ENCODE measurements around the gene LNPEP.

DNA sequence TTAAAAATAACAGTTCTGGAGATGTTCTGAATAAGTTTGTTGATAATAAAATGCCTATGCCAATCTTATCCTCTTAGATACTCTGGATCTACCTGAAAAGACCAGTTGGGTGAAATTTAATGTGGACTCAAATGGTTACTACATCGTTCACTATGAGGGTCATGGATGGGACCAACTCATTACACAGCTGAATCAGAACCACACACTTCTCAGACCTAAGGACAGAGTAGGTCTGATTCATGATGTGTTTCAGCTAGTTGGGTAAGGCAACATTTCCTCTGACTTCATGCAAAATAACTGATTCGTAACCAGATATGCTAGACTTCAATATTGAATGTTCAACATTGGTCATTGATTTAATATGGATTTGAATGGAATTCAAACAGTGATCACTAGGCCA is 32.6 kb upstream of the LNPEP start:
- TF ChIP-seq EZH2 (IDR thresholded peaks at IDR 0.05; ENCODE audit: insufficient read depth, poor library complexity, severe bottlenecking) (no peak), EZH2phosphoT487 (IDR thresholded peaks at IDR 0.05; ENCODE audit: insufficient read depth, low read depth) (no peak)

Data from GM23248 (cell line).